H1 (cell line): ENCODE results near the gene SMOC2. TPM values are rescaled to one million over a fixed set of nuclear protein-coding genes. Genes with fewer than 3 reads are reported as not detected.

Source experiments
- CTCF ChIA-PET: fragments of 300-600 bp; sonication (Branson Sonifier 250); formaldehyde crosslinking; loops from one replicate; lab custom pipeline; 2021; ENCODE audit not compliant: partially characterized antibody; lab: Charles Lee
- POLR2A ChIA-PET: fragments of 300-600 bp; sonication (Branson Sonifier 250); formaldehyde crosslinking; loops from one replicate; lab custom pipeline; 2021; ENCODE audit warnings: inconsistent platforms; ENCODE audit not compliant: partially characterized antibody; lab: Charles Lee
- DNase-seq, 2 experiments: peaks; one replicate each; pipeline versions ENCODE4 v3.0.0 to v3.0.0-alpha.2; 2010 to 2022; ENCODE audit warnings: low spot score in 2 of 2, low read depth in 1 of 2, mixed read lengths in 1 of 2
- FAIRE-seq: peaks from 2 replicates; lab custom pipeline; 2011; peaks lifted over from hg19 to GRCh38; lab: Jason Lieb, UNC
- H2AFZ ChIP-seq: 2 replicates; pipeline ENCODE4 v1.8.1; 2012; ENCODE audit warnings: low read length, inconsistent platforms
- H2AK5ac ChIP-seq: 2 replicates; pipeline ENCODE4 v1.6.1; 2013; ENCODE audit warnings: low read depth, low read length
- H2BK120ac ChIP-seq: replicated peaks from 2 replicates; pipeline ENCODE3; 2013; ENCODE audit warnings: low read depth, low read length, inconsistent platforms
- H2BK12ac ChIP-seq: 2 replicates; pipeline ENCODE4 v1.6.1; 2013; ENCODE audit warnings: low read depth, low read length
- H2BK15ac ChIP-seq: 2 replicates; pipeline ENCODE4 v1.6.1; 2013; ENCODE audit warnings: low read length
- H2BK20ac ChIP-seq: 2 replicates; pipeline ENCODE4 v1.6.1; 2013; ENCODE audit warnings: low read length
- H2BK5ac ChIP-seq: 2 replicates; pipeline ENCODE4 v1.6.1; 2013; ENCODE audit warnings: low read depth, low read length
- H3K14ac ChIP-seq: 2 replicates; pipeline ENCODE4 v1.6.1; 2013; ENCODE audit warnings: inconsistent platforms; ENCODE audit not compliant: insufficient read length
- H3K18ac ChIP-seq: 2 replicates; pipeline ENCODE4 v1.6.1; 2013; ENCODE audit warnings: low read length; ENCODE audit errors: extremely low read depth
- H3K23ac ChIP-seq: 2 replicates; pipeline ENCODE4 v1.6.1; 2013; ENCODE audit warnings: inconsistent platforms; ENCODE audit not compliant: insufficient read length
- H3K23me2 ChIP-seq: 2 replicates; pipeline ENCODE4 v1.6.1; 2013; ENCODE audit warnings: low read depth, low read length
- H3K27ac ChIP-seq: 2 replicates; pipeline ENCODE4 v1.6.1; 2011; ENCODE audit warnings: low read depth, low read length, inconsistent platforms
- H3K27me3 ChIP-seq, 4 experiments: replicated peaks in 1 of 4; 1 replicate in 1 of 4; 2 replicates in 3 of 4; pipeline versions ENCODE4 v1.6.1 to v1.8.1; 2011 to 2013; ENCODE audit warnings: low read length in 3 of 4, mild to moderate bottlenecking in 3 of 4, inconsistent platforms in 2 of 4, mixed read lengths in 2 of 4, moderate library complexity in 1 of 4; ENCODE audit not compliant: control insufficient read depth in 3 of 4, insufficient read depth in 3 of 4; ENCODE audit errors: extremely low read depth in 1 of 4
- H3K36me3 ChIP-seq, 4 experiments: 2 replicates each; pipeline versions ENCODE4 v1.6.1 to v1.8.1; 2011 to 2013; ENCODE audit warnings: mild to moderate bottlenecking in 4 of 4, low read length in 3 of 4, moderate library complexity in 2 of 4, control low read depth in 1 of 4, inconsistent platforms in 1 of 4; ENCODE audit not compliant: insufficient read depth in 4 of 4, control insufficient read depth in 2 of 4
- H3K4ac ChIP-seq: replicated peaks from 2 replicates; pipeline ENCODE3; 2013; ENCODE audit warnings: low read length, low read depth, mixed read lengths, inconsistent platforms; ENCODE audit not compliant: insufficient read length
- H3K4me1 ChIP-seq, 4 experiments: replicated peaks in 1 of 4; 1 replicate in 1 of 4; 2 replicates in 3 of 4; pipeline versions ENCODE4 v1.6.1 to v1.8.1; 2011 to 2013; ENCODE audit warnings: low read length in 3 of 4, inconsistent platforms in 2 of 4, mixed read lengths in 1 of 4; ENCODE audit not compliant: insufficient read depth in 4 of 4, control insufficient read depth in 3 of 4
- H3K4me2 ChIP-seq, 2 experiments: 2 replicates each; pipeline versions ENCODE4 v1.6.1 to v1.8.1; 2011 to 2013; ENCODE audit warnings: low read depth in 2 of 2, low read length in 2 of 2, control low read depth in 1 of 2, inconsistent platforms in 1 of 2, mild to moderate bottlenecking in 1 of 2; ENCODE audit not compliant: insufficient read depth in 1 of 2
- H3K4me3 ChIP-seq, 4 experiments: fragments of 200-600, 300-600 bp in 1 of 4; sonication (generic), shearing (Covaris generic), sonication (Bioruptor Twin) in 1 of 4; 2 replicates each; pipeline versions ENCODE4 v1.5.1 to v1.8.1; 2011 to 2016; ENCODE audit warnings: low read length in 4 of 4, low read depth in 3 of 4, control low read depth in 2 of 4, inconsistent platforms in 2 of 4, mild to moderate bottlenecking in 2 of 4, mixed read lengths in 1 of 4, moderate library complexity in 1 of 4; ENCODE audit not compliant: insufficient read depth in 2 of 4; ENCODE audit errors: extremely low read depth in 1 of 4
- H3K56ac ChIP-seq: replicated peaks from 2 replicates; pipeline ENCODE3; 2013; ENCODE audit warnings: low read depth, mild to moderate bottlenecking, mixed read lengths, low read length, inconsistent platforms; ENCODE audit not compliant: insufficient read length
- H3K79me1 ChIP-seq: 2 replicates; pipeline ENCODE4 v1.6.1; 2013; ENCODE audit warnings: low read depth, low read length, control low read depth
- H3K79me2 ChIP-seq, 2 experiments: 2 replicates each; pipeline versions ENCODE4 v1.6.1 to v1.8.1; 2012 to 2013; ENCODE audit warnings: low read length in 2 of 2, mild to moderate bottlenecking in 2 of 2, inconsistent platforms in 1 of 2; ENCODE audit not compliant: insufficient read depth in 2 of 2, control insufficient read depth in 1 of 2
- H3K9ac ChIP-seq, 4 experiments: replicated peaks in 1 of 4; 1 replicate in 1 of 4; 2 replicates in 3 of 4; pipeline versions ENCODE4 v1.6.1 to v1.8.1; 2011 to 2013; ENCODE audit warnings: low read depth in 3 of 4, low read length in 3 of 4, control low read depth in 2 of 4, mild to moderate bottlenecking in 2 of 4, moderate library complexity in 2 of 4, inconsistent platforms in 1 of 4; ENCODE audit errors: extremely low read depth in 1 of 4
- H3K9me3 ChIP-seq, 2 experiments: 2 replicates each; pipeline versions ENCODE4 v1.6.1 to v1.8.1; 2012 to 2013; ENCODE audit warnings: mild to moderate bottlenecking in 2 of 2, moderate library complexity in 2 of 2, control low read depth in 1 of 2, inconsistent platforms in 1 of 2, low read depth in 1 of 2, low read length in 1 of 2, mixed read lengths in 1 of 2; ENCODE audit not compliant: insufficient read depth in 2 of 2
- H4K20me1 ChIP-seq, 2 experiments: replicated peaks in 1 of 2; 2 replicates each; pipeline versions ENCODE3 to v1.8.1; 2011 to 2013; ENCODE audit warnings: inconsistent platforms in 2 of 2, low read length in 2 of 2, mild to moderate bottlenecking in 1 of 2; ENCODE audit not compliant: insufficient read depth in 2 of 2, control insufficient read depth in 1 of 2
- H4K5ac ChIP-seq: 2 replicates; pipeline ENCODE4 v1.6.1; 2013; ENCODE audit warnings: low read length, low read depth, mixed read lengths, inconsistent platforms; ENCODE audit not compliant: insufficient read length
- H4K8ac ChIP-seq: 2 replicates; pipeline ENCODE4 v1.8.0; 2013; ENCODE audit warnings: mild to moderate bottlenecking, moderate library complexity, low read length, inconsistent platforms; ENCODE audit not compliant: insufficient read depth; ENCODE audit errors: extremely low read depth
- H4K91ac ChIP-seq: replicated peaks from 2 replicates; pipeline ENCODE3; 2013; ENCODE audit warnings: low read length, mixed read lengths, inconsistent platforms; ENCODE audit not compliant: insufficient read length
- BACH1 ChIP-seq: IDR thresholded peaks from 2 replicates; pipeline ENCODE4 v1.6.1; 2012; ENCODE audit warnings: low read length, improper control_type of control experiment
- CREB1 ChIP-seq: IDR thresholded peaks from 2 replicates; pipeline ENCODE4 v1.6.1; 2012; ENCODE audit warnings: inconsistent platforms
- GABPA ChIP-seq: IDR thresholded peaks from 2 replicates; pipeline ENCODE4 v1.6.1; 2011; ENCODE audit warnings: mild to moderate bottlenecking, low read length, moderate library complexity, borderline replicate concordance; ENCODE audit not compliant: insufficient read depth
- HDAC2 ChIP-seq, 2 experiments: fragments of 300-600 bp in 1 of 2; sonication (generic) in 1 of 2; IDR thresholded peaks; 2 replicates each; pipeline ENCODE4 v1.6.1; 2011 to 2012; ENCODE audit warnings: low read depth in 2 of 2, low read length in 2 of 2, mild to moderate bottlenecking in 2 of 2, moderate library complexity in 2 of 2, borderline replicate concordance in 1 of 2, inconsistent platforms in 1 of 2
- KDM5A ChIP-seq: fragments of 200-600 bp; IDR thresholded peaks from 2 replicates; pipeline ENCODE4 v1.7.1; 2012; ENCODE audit warnings: mild to moderate bottlenecking, low read length, inconsistent platforms, mixed read lengths
- RBBP5 ChIP-seq: IDR thresholded peaks from 2 replicates; pipeline ENCODE4 v1.7.1; 2012; ENCODE audit warnings: low read depth, mild to moderate bottlenecking, inconsistent platforms, low read length, moderate library complexity, borderline replicate concordance
- SP4 ChIP-seq: IDR thresholded peaks from 2 replicates; pipeline ENCODE4 v1.6.1; 2012; ENCODE audit warnings: low read length, inconsistent platforms
- WGBS, 2 experiments: shearing (Covaris generic) in 1 of 2; methylation state at CpG; one replicate each; pipeline versions ENCODE4 v1.1.6 to v1.1.7; 2013 to 2015; ENCODE audit warnings: low lambda C conversion rate in 2 of 2, mixed read lengths in 2 of 2, inconsistent platforms in 1 of 2, low coverage in 1 of 2, missing lambda C conversion rate in 1 of 2; ENCODE audit not compliant: insufficient replicate concordance in 2 of 2, insufficient coverage in 1 of 2, insufficient read length in 1 of 2; ENCODE audit errors: extremely low coverage in 1 of 2, missing lambda C conversion rate in 1 of 2; 5-methylcytosine and 5-hydroxymethylcytosine counted together
- polyA plus RNA-seq, 7 experiments: library from polyadenylated mRNA; depleted of rRNA in 3 of 7; stranded (reverse) in 5 of 7; unstranded in 2 of 7; fragments of >200 nt in 5 of 7; fragments of 200-250 nt in 2 of 7; gene quantifications; 1 replicate in 5 of 7; 2 replicates in 1 of 7; 4 replicates in 1 of 7; pipeline versions ENCODE4 v1.2.1 to v1.2.3, GENCODE V29; 2011 to 2013; ENCODE audit warnings: missing spikeins in 2 of 7, mixed read lengths in 2 of 7
- total RNA-seq: library from RNA; stranded (reverse); fragmentation: NEBNext Ultra II Directional; extraction: Animal tissue kit (Norgen Biotek cat#: 25700); gene quantifications from 2 replicates; pipeline ENCODE4 v1.2.1, GENCODE V29; 2021
- TF ChIP-seq, protein P1 (sequence below): IDR thresholded peaks from 2 replicates; pipeline ENCODE4 v1.6.1; 2012; ENCODE audit warnings: inconsistent platforms

The SMOC2 gene
- total and polyA plus RNA-seq, 2 of the 8 experiments (the other 6 are each of a cell fraction or from before 2014, with no cell fraction given) = 7.7 to 8.5 TPM

DNA sequence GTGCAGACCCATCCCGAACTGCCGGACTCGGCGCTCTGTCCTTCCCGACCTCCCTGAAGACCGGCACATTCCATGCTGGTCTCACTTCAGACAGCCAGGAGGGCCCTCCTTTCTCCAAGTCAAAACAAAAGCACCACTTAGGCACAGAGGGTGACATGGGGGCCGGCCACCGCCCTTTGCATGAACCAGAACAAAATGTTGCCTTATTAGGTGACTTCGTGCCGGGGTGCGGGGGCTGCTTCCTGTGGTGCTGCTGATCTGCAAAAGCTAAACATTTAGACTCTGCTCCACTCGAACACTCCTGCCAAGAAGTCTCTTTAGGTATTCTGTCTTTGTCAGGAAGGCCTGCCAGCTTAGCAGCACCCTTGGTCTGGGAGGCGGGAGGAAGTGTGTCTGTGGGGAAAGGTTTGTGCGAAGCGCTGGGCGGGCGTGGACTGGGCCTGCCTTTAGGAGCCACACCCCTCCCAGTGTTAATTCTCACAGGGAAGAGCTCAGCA is 133.8 kb downstream of the SMOC2 start:
- Histone ChIP-seq H4K20me1 (no peaks in the 10 kb centered on the region), H3K79me1 (no peaks in the 10 kb centered on the region), H3K18ac (no peak overlapping the region), H2BK20ac (no peak overlapping the region), H4K5ac (no peak overlapping the region), H3K23me2 (no peaks in the 10 kb centered on the region), H2AK5ac (no peak overlapping the region), H2BK15ac (no peak overlapping the region), H3K23ac (no peak overlapping the region), H3K4me1 (peaks cover 0 to 7% (median 1%) of the 10 kb centered on the region in 4 experiments; a peak in 4 of 7 replicates), H3K9me3 (no peaks in the 10 kb centered on the region), H3K79me2 (no peaks in the 10 kb centered on the region), H4K91ac (no peak overlapping the region), H2BK5ac (no peak overlapping the region), H3K56ac (no peak overlapping the region), H3K4me3 (no peak overlapping the region), H3K36me3 (no peaks in the 10 kb centered on the region; a peak in 1 of 8 replicates), H2AFZ (no peak overlapping the region), H3K9ac (no peak overlapping the region), H3K4me2 (no peak overlapping the region), H3K4ac (no peak overlapping the region), H2BK120ac (no peak overlapping the region), H3K27ac (no peak overlapping the region), H3K14ac (no peak overlapping the region), H4K8ac (peak overlapping the region; percentile 53; the same call in 1 of the 2 replicates), H3K27me3 (no peaks in the 10 kb centered on the region), H2BK12ac (no peak overlapping the region)
- TF ChIP-seq BACH1 = no peak
- peak; percentile 68; the same call in 1 of the 2 replicates for TF ChIP-seq GABPA
- no peak for TF ChIP-seq HDAC2 (IDR thresholded peaks at IDR 0.05; ENCODE audit: borderline replicate concordance in 1 of 2, low read depth in 2 of 2, low read length in 2 of 2)
- no peak for TF ChIP-seq SP4
- TF ChIP-seq CREB1 = no peak
- TF ChIP-seq RBBP5 = no peak
- no peak for TF ChIP-seq KDM5A
- TF ChIP-seq, protein P1, sequence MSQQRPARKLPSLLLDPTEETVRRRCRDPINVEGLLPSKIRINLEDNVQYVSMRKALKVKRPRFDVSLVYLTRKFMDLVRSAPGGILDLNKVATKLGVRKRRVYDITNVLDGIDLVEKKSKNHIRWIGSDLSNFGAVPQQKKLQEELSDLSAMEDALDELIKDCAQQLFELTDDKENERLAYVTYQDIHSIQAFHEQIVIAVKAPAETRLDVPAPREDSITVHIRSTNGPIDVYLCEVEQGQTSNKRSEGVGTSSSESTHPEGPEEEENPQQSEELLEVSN = 0 out of 2 replicates have a peak, but pooled peaks have one; percentile 29
- 88% methylated on average over 17 of the region's 17 CpGs; no CpG with 5 or more reads in 1 of the 2 experiments for WGBS, 2 experiments
- ChIA-PET POLR2A (no interaction called here), CTCF (interaction anchor here (0.8 to 1.8 kb wide), 3 partner anchors 12 to 204 kb away, joined by 3 to 6 read pairs (median 5); no protein-coding TSS in a partner anchor)
- peak in 1 of 2 experiments; percentile 49 for DNase-seq
- FAIRE-seq = no peak
